Measurements from ENCODE around the gene AP1S3.

The AP1S3 gene

DNA sequence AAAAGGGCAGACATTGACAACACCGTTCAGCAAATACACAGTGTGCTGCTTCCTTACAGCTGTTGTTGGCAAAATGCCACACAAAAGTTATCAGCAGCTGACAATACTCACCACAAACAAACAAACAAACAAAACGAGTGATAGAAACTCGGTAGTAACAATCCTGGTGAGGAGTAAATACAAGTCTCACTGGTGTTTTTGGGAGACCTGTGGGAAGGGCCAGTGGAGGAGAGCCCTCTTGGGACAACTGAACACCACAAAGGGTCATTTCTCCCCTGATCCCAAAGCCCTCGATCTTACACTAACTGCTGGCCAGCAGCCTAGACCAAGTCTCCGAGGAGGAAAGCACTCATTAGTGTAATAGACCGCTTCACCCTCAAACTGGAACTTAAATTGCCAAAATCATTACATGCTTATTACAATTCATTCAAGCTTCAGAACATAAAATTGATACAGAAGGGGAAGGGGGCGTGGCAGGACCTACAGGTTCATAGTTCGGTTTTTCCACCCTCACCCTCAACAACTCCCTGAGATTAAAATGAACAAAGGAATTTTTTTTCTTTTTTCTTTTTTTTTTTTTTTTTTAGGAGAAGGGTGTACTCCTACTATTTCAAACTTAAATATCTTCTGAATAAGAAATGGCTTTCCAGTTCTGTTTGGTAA, 5.0 kb downstream of the AP1S3 start:
- TF ChIP-seq TAF1 (IDR thresholded peaks at IDR 0.05; ENCODE audit: borderline replicate concordance, insufficient read depth, low read length) (no peak), POLR2AphosphoS5 (IDR thresholded peaks at IDR 0.05; ENCODE audit: low read depth, low read length) (no peak)

DNA sequence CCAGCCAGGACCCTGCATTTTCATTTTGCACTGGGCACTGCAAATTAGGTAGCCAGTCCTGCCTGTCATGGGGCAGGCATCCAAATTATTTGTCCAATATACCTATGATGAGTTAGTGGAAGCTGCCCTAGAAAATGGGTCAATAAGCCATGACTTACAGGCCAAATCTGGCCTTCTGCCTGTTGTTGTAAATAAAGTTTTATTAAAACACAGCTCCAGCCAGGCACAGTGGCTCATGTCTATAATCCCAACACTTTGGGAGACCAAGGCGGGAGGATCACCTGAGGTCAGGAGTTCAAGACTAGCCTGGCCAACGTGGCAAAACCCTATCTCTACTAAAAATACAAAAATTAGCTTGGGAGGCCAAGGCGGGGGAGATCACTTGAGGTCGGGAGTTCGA, 8.3 kb downstream of the AP1S3 start:
- TF ChIP-seq REST (IDR thresholded peaks at IDR 0.05; ENCODE audit: insufficient read depth in 1 of 2, low read depth in 2 of 2, low read length in 2 of 2), result no peak
- no peak for TF ChIP-seq POLR2AphosphoS5 (IDR thresholded peaks at IDR 0.05; ENCODE audit: low read depth, low read length)
- TF ChIP-seq FOXP2 (optimal IDR thresholded peaks at IDR 0.05; ENCODE audit: borderline replicate concordance, extremely low read depth, extremely low read length, insufficient read depth), result no peak
- TF ChIP-seq TAF1 (IDR thresholded peaks at IDR 0.05; ENCODE audit: borderline replicate concordance, insufficient read depth, low read length), result no peak
- TF ChIP-seq SIN3A (IDR thresholded peaks at IDR 0.05; ENCODE audit: borderline replicate concordance, insufficient read depth, low read length), result no peak

GRCh38 chr2:223828314-223828713, 9.1 kb downstream of the AP1S3 start:
- TF ChIP-seq TAF1 (IDR thresholded peaks at IDR 0.05; ENCODE audit: borderline replicate concordance, insufficient read depth, low read length) (no peak), FOXP2 (optimal IDR thresholded peaks at IDR 0.05; ENCODE audit: borderline replicate concordance, extremely low read depth, extremely low read length, insufficient read depth) (no peak), REST (IDR thresholded peaks at IDR 0.05; ENCODE audit: insufficient read depth in 1 of 2, low read depth in 2 of 2, low read length in 2 of 2) (no peak), SIN3A (IDR thresholded peaks at IDR 0.05; ENCODE audit: borderline replicate concordance, insufficient read depth, low read length) (no peak), POLR2AphosphoS5 (IDR thresholded peaks at IDR 0.05; ENCODE audit: low read depth, low read length) (no peak)

DNA sequence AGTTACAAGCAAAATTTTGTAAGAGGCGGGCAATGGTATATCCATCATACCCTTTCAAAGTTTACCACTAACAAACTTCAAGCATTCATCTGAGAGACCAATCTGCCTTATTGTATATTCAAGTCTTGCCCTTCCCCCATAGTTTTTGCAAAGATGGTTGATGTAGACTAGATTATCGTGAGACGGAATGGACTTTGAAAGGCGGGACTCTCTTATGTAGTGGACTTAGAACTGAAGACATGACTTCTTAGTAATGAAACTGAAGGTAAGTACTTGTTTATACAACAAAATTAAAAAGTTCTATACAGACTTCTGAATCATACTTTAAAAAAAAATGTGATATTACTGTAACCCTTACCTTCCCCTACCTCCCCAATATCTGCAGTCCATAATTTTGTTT, 10.4 kb downstream of the AP1S3 start:
- no peak for TF ChIP-seq POLR2AphosphoS5 (IDR thresholded peaks at IDR 0.05; ENCODE audit: low read depth, low read length)
- TF ChIP-seq SIN3A (IDR thresholded peaks at IDR 0.05; ENCODE audit: borderline replicate concordance, insufficient read depth, low read length), result no peak

GRCh38 chr2:223824301-223824700, 13.1 kb downstream of the AP1S3 start:
- TF ChIP-seq SIN3A (IDR thresholded peaks at IDR 0.05; ENCODE audit: borderline replicate concordance, insufficient read depth, low read length) (no peak), FOXP2 (optimal IDR thresholded peaks at IDR 0.05; ENCODE audit: borderline replicate concordance, extremely low read depth, extremely low read length, insufficient read depth) (no peak), POLR2AphosphoS5 (IDR thresholded peaks at IDR 0.05; ENCODE audit: low read depth, low read length) (no peak), TAF1 (IDR thresholded peaks at IDR 0.05; ENCODE audit: borderline replicate concordance, insufficient read depth, low read length) (no peak), REST (IDR thresholded peaks at IDR 0.05; ENCODE audit: insufficient read depth in 1 of 2, low read depth in 2 of 2, low read length in 2 of 2) (no peak)

DNA sequence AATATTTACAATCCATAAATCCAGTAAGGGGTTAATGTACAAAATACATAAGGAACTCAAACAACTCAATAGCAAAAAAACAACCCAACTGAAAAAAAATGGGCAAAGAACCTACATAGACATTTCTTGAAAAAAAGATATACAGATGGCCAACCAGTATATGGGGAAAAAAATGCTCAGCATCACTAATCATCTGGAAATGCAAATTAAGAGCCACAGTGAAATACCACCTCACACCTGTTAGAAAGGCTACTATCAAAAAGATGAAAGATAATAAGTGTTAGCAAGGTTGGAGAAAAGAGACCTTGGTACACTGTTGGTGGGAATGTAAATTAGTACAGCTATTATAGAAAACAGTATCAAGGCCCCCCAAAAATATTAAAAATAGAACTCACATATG, 14.6 kb downstream of the AP1S3 start:
- TF ChIP-seq REST (IDR thresholded peaks at IDR 0.05; ENCODE audit: insufficient read depth in 1 of 2, low read depth in 2 of 2, low read length in 2 of 2) (no peak), POLR2AphosphoS5 (IDR thresholded peaks at IDR 0.05; ENCODE audit: low read depth, low read length) (no peak), SIN3A (IDR thresholded peaks at IDR 0.05; ENCODE audit: borderline replicate concordance, insufficient read depth, low read length) (no peak), TAF1 (IDR thresholded peaks at IDR 0.05; ENCODE audit: borderline replicate concordance, insufficient read depth, low read length) (no peak), FOXP2 (optimal IDR thresholded peaks at IDR 0.05; ENCODE audit: borderline replicate concordance, extremely low read depth, extremely low read length, insufficient read depth) (no peak)

Measured in PFSK-1 (cell line).